Esophagus squamous epithelium (tissue), 4 donors: ENCODE data around the gene EMC6.

ENCODE experiments used
- POLR2A ChIP-seq, 4 donors: fragments of 450-650 bp; IDR thresholded peaks; one replicate each; pipeline ENCODE4 v1.6.1; 2017; ENCODE audit warnings: antibody characterized with exemption in 4 of 4, mild to moderate bottlenecking in 4 of 4, moderate library complexity in 3 of 4
- TF ChIP-seq, protein P1 (sequence below), 6 experiments: fragments of 450-650 bp in 4 of 6; fragments of 200-600 bp in 2 of 6; sonication (generic) in 2 of 6; IDR thresholded peaks; one replicate each; pipeline ENCODE4 v1.5.1; 2016 to 2019; ENCODE audit warnings: antibody characterized with exemption in 6 of 6, mild to moderate bottlenecking in 4 of 6, moderate library complexity in 4 of 6

- TF ChIP-seq, protein P1, sequence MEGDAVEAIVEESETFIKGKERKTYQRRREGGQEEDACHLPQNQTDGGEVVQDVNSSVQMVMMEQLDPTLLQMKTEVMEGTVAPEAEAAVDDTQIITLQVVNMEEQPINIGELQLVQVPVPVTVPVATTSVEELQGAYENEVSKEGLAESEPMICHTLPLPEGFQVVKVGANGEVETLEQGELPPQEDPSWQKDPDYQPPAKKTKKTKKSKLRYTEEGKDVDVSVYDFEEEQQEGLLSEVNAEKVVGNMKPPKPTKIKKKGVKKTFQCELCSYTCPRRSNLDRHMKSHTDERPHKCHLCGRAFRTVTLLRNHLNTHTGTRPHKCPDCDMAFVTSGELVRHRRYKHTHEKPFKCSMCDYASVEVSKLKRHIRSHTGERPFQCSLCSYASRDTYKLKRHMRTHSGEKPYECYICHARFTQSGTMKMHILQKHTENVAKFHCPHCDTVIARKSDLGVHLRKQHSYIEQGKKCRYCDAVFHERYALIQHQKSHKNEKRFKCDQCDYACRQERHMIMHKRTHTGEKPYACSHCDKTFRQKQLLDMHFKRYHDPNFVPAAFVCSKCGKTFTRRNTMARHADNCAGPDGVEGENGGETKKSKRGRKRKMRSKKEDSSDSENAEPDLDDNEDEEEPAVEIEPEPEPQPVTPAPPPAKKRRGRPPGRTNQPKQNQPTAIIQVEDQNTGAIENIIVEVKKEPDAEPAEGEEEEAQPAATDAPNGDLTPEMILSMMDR (IDR thresholded peaks at IDR 0.05): no peak
- no peak for TF ChIP-seq POLR2A (IDR thresholded peaks at IDR 0.05)
Measured at GRCh38 chr17:3656755-3657587, 11.6 kb upstream of the EMC6 start.
